Inferior parietal cortex (tissue), 1 donor: Measurements from ENCODE around the gene SCD5.

Experiments used
- DNase-seq: peaks from one replicate; pipeline ENCODE4 v3.0.0-alpha.2; 2016; ENCODE audit errors: extremely low spot score

The SCD5 gene

GRCh38 chr4:82765134-82765533 lies 33.5 kb downstream of the SCD5 start:
- no peak for DNase-seq

GRCh38 chr4:82761229-82761628 lies 37.4 kb downstream of the SCD5 start:
- DNase-seq = no peak

GRCh38 chr4:82758701-82759685 lies 39.6 kb downstream of the SCD5 start:
- DNase-seq = peak; percentile 7

- no peak for DNase-seq
Measured at GRCh38 chr4:82756061-82756460, 42.5 kb downstream of the SCD5 start.

GRCh38 chr4:82755650-82756049 lies 42.9 kb downstream of the SCD5 start:
- DNase-seq = no peak

- DNase-seq = peak; percentile 16
Measured at GRCh38 chr4:82754513-82755165, 44.0 kb downstream of the SCD5 start.

GRCh38 chr4:82753725-82754410 lies 44.7 kb downstream of the SCD5 start:
- peak; percentile 22 for DNase-seq

GRCh38 chr4:82753238-82753637 lies 45.4 kb downstream of the SCD5 start:
- DNase-seq = peak; percentile 1

- DNase-seq = peak; percentile 32
Measured at GRCh38 chr4:82748810-82749470, 49.7 kb downstream of the SCD5 start.

GRCh38 chr4:82747686-82748575 lies 50.7 kb downstream of the SCD5 start:
- DNase-seq = peak; percentile 40

GRCh38 chr4:82746705-82747574 lies 51.7 kb downstream of the SCD5 start:
- peak; percentile 2 for DNase-seq

- no peak for DNase-seq
Measured at GRCh38 chr4:82745173-82745842, 53.3 kb downstream of the SCD5 start.

GRCh38 chr4:82744284-82744968 lies 54.2 kb downstream of the SCD5 start:
- DNase-seq = no peak

GRCh38 chr4:82741188-82741587 lies 57.4 kb downstream of the SCD5 start:
- DNase-seq = peak; percentile 2

GRCh38 chr4:82739287-82740190 lies 59.1 kb downstream of the SCD5 start:
- peak; percentile 68 for DNase-seq

GRCh38 chr4:82737354-82737753 lies 61.2 kb downstream of the SCD5 start:
- DNase-seq = no peak

- DNase-seq = no peak
Measured at GRCh38 chr4:82733636-82734035, 65.0 kb downstream of the SCD5 start.

- no peak for DNase-seq
Measured at GRCh38 chr4:82728301-82728700, 70.3 kb downstream of the SCD5 start.
